Neural cell (in vitro differentiated cells): ENCODE results near the gene TMEM231.

Experiments used
- EP300 ChIP-seq: fragments of 450-650 bp; conservative IDR thresholded peaks from 2 replicates; pipeline ENCODE4 v1.6.1; 2014; ENCODE audit warnings: antibody characterized with exemption, mild to moderate bottlenecking, moderate library complexity; ENCODE audit not compliant: poor library complexity, severe bottlenecking
- POLR2AphosphoS5 ChIP-seq: IDR thresholded peaks from 2 replicates; pipeline ENCODE4 v1.6.1; 2012
- TF ChIP-seq, protein P1 (sequence below): fragments of 450-650 bp; IDR thresholded peaks from 2 replicates; pipeline ENCODE4 v1.5.1; 2014; ENCODE audit warnings: antibody characterized with exemption, mild to moderate bottlenecking, moderate library complexity; ENCODE audit not compliant: poor library complexity, severe bottlenecking

DNA sequence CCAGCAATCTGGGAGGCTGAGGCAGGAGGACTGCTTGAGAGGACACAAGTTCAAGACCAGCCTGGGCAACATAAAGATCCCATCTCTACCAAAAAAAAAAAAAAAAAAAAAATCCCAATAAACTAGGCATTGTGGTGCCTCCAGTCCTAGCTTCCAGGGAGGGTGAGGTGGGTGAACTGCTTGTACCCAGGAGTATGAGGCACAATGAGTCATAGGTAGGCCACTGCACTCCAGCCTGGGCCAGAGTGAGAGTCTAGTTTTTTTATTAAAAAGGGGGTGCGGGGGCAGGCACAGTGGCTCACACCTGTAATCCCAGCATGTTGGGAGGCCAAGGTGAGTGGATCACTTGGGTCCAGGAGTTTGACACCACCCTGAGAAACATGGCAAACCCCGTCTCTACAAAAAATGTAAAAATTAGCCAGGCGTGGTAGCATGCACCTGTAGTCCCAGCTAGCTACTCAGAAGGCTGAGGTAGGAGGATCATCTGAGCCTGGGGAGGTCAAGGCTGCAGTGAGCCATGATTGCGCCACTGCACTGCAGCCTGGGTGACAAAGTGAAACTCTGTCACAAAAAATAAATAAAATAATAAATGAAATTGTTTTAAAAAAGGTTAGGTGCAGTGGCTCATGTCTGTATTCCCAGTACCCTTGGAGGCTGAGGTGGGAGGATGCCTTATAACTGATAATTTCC, 53.0 kb downstream of the TMEM231 start:
- no peak for TF ChIP-seq POLR2AphosphoS5
- TF ChIP-seq, protein P1, sequence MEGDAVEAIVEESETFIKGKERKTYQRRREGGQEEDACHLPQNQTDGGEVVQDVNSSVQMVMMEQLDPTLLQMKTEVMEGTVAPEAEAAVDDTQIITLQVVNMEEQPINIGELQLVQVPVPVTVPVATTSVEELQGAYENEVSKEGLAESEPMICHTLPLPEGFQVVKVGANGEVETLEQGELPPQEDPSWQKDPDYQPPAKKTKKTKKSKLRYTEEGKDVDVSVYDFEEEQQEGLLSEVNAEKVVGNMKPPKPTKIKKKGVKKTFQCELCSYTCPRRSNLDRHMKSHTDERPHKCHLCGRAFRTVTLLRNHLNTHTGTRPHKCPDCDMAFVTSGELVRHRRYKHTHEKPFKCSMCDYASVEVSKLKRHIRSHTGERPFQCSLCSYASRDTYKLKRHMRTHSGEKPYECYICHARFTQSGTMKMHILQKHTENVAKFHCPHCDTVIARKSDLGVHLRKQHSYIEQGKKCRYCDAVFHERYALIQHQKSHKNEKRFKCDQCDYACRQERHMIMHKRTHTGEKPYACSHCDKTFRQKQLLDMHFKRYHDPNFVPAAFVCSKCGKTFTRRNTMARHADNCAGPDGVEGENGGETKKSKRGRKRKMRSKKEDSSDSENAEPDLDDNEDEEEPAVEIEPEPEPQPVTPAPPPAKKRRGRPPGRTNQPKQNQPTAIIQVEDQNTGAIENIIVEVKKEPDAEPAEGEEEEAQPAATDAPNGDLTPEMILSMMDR, result no peak
- TF ChIP-seq EP300, result no peak
